Gastrocnemius medialis (tissue), 4 donors: Measurements from ENCODE around the gene TELO2. TPM values are rescaled to one million over a fixed set of nuclear protein-coding genes. Genes with fewer than 3 reads are reported as not detected.

Experiments
- ATAC-seq, 2 donors: fragments of 150-250 bp; one replicate each; pipeline ENCODE4 v1.9.1; 2016
- DNase-seq, 2 donors: peaks; one replicate each; pipeline ENCODE4 v3.0.0-alpha.2; 2019
- H3K27ac ChIP-seq, 4 donors: fragments of 200-600 bp; sonication (generic); 1 replicate in 1 of 4; 2 replicates in 3 of 4; pipeline ENCODE4 v1.5.1; 2016 to 2018; ENCODE audit warnings: mild to moderate bottlenecking in 2 of 4, moderate library complexity in 1 of 4
- H3K27me3 ChIP-seq, 3 donors: fragments of 200-600 bp; sonication (generic) in 2 of 3; 1 replicate in 1 of 3; 2 replicates in 2 of 3; pipeline versions ENCODE4 v1.5.1 to v1.6.0; 2016 to 2019; ENCODE audit warnings: mild to moderate bottlenecking in 1 of 3, moderate library complexity in 1 of 3
- H3K36me3 ChIP-seq, 2 donors: fragments of 200-600 bp; sonication (generic) in 1 of 2; one replicate each; pipeline ENCODE4 v1.5.1; 2017 to 2018
- H3K4me1 ChIP-seq, 2 donors: fragments of 200-600 bp; sonication (generic) in 1 of 2; one replicate each; pipeline ENCODE4 v1.5.1; 2016 to 2017; ENCODE audit warnings: mild to moderate bottlenecking in 2 of 2
- H3K4me3 ChIP-seq, 4 donors: fragments of 200-600 bp; sonication (generic) in 3 of 4; 1 replicate in 1 of 4; 2 replicates in 3 of 4; pipeline ENCODE4 v1.5.1; 2016 to 2019; ENCODE audit warnings: mild to moderate bottlenecking in 2 of 4
- H3K9me3 ChIP-seq, 3 donors: fragments of 200-600 bp; sonication (generic) in 2 of 3; 1 replicate in 1 of 3; 2 replicates in 2 of 3; pipeline ENCODE4 v1.5.1; 2016 to 2019
- POLR2A ChIP-seq, 2 donors: fragments of 450-650 bp; IDR thresholded peaks; one replicate each; pipeline ENCODE4 v1.6.1; 2017; ENCODE audit warnings: antibody characterized with exemption in 2 of 2, mild to moderate bottlenecking in 2 of 2, moderate library complexity in 2 of 2
- in situ Hi-C, 4 donors: fragments of 200-750 bp; cut with MboI; loops; one replicate each; pipeline versions ENCODE4 v1.15.0 to v1.8.0; 2017; ENCODE audit warnings: low sequenced_read_pairs in 4 of 4
- intact Hi-C: fragments of 100-400 bp; cut with DNase I; formaldehyde crosslinking; loops from one replicate; pipeline ENCODE4 v1.15.1; 2023; ENCODE audit warnings: low total_unique reads
- total RNA-seq, 4 donors: library from RNA; depleted of rRNA; stranded (reverse); fragments of >200 nt; gene quantifications; one replicate each; pipeline versions ENCODE4 v1.1.0 to v1.2.3, GENCODE V29; 2016
- TF ChIP-seq, protein P1 (sequence below), 5 experiments: fragments of 450-650 bp in 3 of 5; fragments of 200-600 bp in 2 of 5; sonication (generic) in 2 of 5; IDR thresholded peaks in 4 of 5; conservative IDR thresholded peaks in 1 of 5; 1 replicate in 4 of 5; 2 replicates in 1 of 5; pipeline ENCODE4 v1.5.1; 2016 to 2019; ENCODE audit warnings: antibody characterized with exemption in 5 of 5, mild to moderate bottlenecking in 3 of 5, moderate library complexity in 3 of 5

TELO2 gene
- total RNA-seq, 4 donors from 2014 or later = 2.9 to 11.2 (median 9.8) TPM

- no peak for DNase-seq
- Histone ChIP-seq H3K4me3 (no peak overlapping the region), H3K36me3 (no peaks in the 10 kb centered on the region), H3K4me1 (no peaks in the 10 kb centered on the region), H3K27ac (no peak overlapping the region), H3K9me3 (no peaks in the 10 kb centered on the region), H3K27me3 (no peaks in the 10 kb centered on the region)
- no peak for ATAC-seq
- no peak for TF ChIP-seq POLR2A (IDR thresholded peaks at IDR 0.05)
- TF ChIP-seq, protein P1, sequence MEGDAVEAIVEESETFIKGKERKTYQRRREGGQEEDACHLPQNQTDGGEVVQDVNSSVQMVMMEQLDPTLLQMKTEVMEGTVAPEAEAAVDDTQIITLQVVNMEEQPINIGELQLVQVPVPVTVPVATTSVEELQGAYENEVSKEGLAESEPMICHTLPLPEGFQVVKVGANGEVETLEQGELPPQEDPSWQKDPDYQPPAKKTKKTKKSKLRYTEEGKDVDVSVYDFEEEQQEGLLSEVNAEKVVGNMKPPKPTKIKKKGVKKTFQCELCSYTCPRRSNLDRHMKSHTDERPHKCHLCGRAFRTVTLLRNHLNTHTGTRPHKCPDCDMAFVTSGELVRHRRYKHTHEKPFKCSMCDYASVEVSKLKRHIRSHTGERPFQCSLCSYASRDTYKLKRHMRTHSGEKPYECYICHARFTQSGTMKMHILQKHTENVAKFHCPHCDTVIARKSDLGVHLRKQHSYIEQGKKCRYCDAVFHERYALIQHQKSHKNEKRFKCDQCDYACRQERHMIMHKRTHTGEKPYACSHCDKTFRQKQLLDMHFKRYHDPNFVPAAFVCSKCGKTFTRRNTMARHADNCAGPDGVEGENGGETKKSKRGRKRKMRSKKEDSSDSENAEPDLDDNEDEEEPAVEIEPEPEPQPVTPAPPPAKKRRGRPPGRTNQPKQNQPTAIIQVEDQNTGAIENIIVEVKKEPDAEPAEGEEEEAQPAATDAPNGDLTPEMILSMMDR (IDR thresholded peaks at IDR 0.05 in 4 of 5, conservative IDR thresholded peaks at IDR 0.05 in 1 of 5) = no peak
- in situ Hi-C loops = no loop called here
- intact Hi-C loops = no loop called here
Observed at GRCh38 chr16:1485847-1486496, 7.2 kb upstream of the TELO2 start.

DNA sequence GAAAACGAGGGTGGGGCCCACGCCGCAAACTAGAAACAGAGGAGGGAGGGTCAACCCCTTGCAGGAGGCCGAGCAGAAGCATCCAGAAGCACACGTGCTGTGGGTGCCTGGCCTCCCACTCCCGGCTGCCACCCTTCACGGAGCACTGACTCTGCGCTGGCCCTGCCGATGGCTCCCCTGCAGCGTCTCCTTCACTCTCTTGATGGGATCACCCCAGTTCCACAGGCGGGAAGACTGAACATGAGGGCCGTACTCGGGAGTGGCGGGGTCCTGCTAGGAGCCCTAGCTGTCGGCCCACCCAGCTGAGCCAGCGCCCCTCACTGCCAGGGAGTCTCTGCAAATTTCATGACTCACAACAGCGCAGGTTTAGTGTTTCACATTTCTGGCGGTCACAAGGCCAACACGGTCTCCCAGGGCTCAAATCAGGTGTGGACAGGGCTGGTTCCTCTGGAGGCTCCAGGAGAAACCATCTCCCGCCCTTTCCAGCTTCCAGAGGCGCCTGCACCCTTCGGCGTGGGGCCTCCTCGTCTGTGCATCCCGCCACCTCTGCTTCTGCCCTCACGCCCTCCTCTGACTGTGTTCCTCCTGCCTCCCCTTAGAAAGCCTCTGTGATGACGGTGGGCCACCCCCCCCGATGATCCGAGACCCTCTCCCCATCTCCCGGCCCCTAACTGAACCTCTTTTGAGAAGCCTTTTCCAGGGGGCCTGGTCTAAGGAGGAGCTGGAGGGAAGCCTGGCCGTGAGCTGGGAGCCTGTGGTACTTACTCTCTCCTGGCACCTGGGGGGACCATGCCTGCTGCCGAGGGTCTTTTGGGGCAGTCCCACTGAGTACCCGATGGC is 6.4 kb upstream of the TELO2 start:
- DNase-seq (no peak), ATAC-seq (no peak)
- no peak overlapping the region for H3K27ac ChIP-seq
- H3K4me1 ChIP-seq = no peaks in the 10 kb centered on the region
- H3K9me3 ChIP-seq = no peaks in the 10 kb centered on the region
- no peak overlapping the region for H3K4me3 ChIP-seq
- H3K36me3 ChIP-seq = no peaks in the 10 kb centered on the region
- in situ Hi-C loops (no loop called here), intact Hi-C loops (no loop called here)
- TF ChIP-seq POLR2A (IDR thresholded peaks at IDR 0.05) = no peak
- TF ChIP-seq, protein P1 (IDR thresholded peaks at IDR 0.05 in 4 of 5, conservative IDR thresholded peaks at IDR 0.05 in 1 of 5) = no peak
- no peaks in the 10 kb centered on the region for H3K27me3 ChIP-seq

DNA sequence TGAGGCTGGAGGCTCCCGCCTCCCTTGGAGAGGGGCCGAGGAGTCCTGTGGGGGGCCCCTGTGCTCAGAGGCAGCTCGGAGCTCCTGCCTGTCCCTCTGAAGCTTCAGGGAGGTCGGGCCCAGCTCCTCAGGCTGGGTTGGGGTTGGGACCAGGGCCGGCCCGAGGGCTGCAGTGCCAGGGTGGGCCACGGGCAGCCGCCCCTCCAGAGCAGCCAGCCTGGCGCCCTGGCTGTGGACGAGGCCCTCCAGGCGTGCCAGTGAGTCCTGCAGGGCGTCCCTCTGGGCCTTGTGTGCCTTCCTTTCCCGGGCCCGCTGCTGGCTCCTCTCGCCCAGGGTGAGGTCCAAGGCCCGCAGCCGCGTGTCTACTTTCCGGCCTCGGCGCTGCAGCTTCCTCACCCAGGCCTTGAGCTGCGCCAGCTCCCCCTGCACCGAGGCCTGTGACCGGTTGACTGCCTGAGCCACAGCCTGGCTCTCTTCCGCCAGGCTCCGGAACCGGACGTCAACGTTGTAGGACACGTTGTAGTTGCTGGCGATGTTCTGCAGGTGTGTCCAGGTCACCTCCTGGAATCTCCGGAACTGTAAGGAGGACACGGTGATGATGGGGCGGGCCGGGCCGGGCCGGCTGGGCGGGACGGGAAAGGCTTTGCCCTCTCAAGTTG is 5.6 kb upstream of the TELO2 start:
- no peak overlapping the region for H3K4me3 ChIP-seq
- peaks cover 1 to 2% of the 10 kb centered on the region in 2 donors for H3K4me1 ChIP-seq
- H3K27me3 ChIP-seq = no peaks in the 10 kb centered on the region
- in situ Hi-C loops (no loop called here), intact Hi-C loops (no loop called here)
- TF ChIP-seq, protein P1 (IDR thresholded peaks at IDR 0.05 in 4 of 5, conservative IDR thresholded peaks at IDR 0.05 in 1 of 5) = no peak
- no peak for TF ChIP-seq POLR2A (IDR thresholded peaks at IDR 0.05)
- ATAC-seq (no peak), DNase-seq (no peak)
- no peaks in the 10 kb centered on the region for H3K9me3 ChIP-seq
- no peaks in the 10 kb centered on the region for H3K36me3 ChIP-seq
- no peak overlapping the region for H3K27ac ChIP-seq

GRCh38 chr16:1488054-1488601 is 5.0 kb upstream of the TELO2 start:
- H3K27ac ChIP-seq = no peak overlapping the region
- H3K9me3 ChIP-seq = no peaks in the 10 kb centered on the region
- no peaks in the 10 kb centered on the region for H3K27me3 ChIP-seq
- TF ChIP-seq POLR2A (IDR thresholded peaks at IDR 0.05) = no peak
- TF ChIP-seq, protein P1 (IDR thresholded peaks at IDR 0.05 in 4 of 5, conservative IDR thresholded peaks at IDR 0.05 in 1 of 5) = no peak
- intact Hi-C loops = no loop called here
- H3K36me3 ChIP-seq = no peaks in the 10 kb centered on the region
- in situ Hi-C loops = no loop called here
- H3K4me1 ChIP-seq = peaks cover 6% of the 10 kb centered on the region in 2 donors
- ATAC-seq (no peak), DNase-seq (no peak)
- no peak overlapping the region for H3K4me3 ChIP-seq
